GM21447 (cell line): ENCODE data around the gene ZNF560.
"Not testable (repeated sequence)": the region's sequence is repeated elsewhere in the genome, so short reads cannot be mapped to it uniquely, and the experiment has no call there.

Experiments
- ATAC-seq: cut with Tn5 transposase; IDR thresholded peaks from one replicate; pipeline ENCODE4 v1.9.1; 2021; ENCODE audit not compliant: unreplicated experiment

ZNF560 gene

GRCh38 chr19:9498183-9498902 lies at the start of gene ZNF560:
TSS of gene ZNF560 (minus strand) at chr19:9498616. CDS start at chr19:9475313, 23,303 bp downstream.
- ATAC-seq, result no peak

- ATAC-seq, result no peak
Observed at GRCh38 chr19:9547870-9548269, 49.5 kb upstream of the ZNF560 start.

- not testable (repeated sequence) for ATAC-seq
Observed at GRCh38 chr19:9541281-9541680, 42.9 kb upstream of the ZNF560 start.

GRCh38 chr19:9539921-9540320 lies 41.5 kb upstream of the ZNF560 start:
- not testable (repeated sequence) for ATAC-seq

- ATAC-seq, result not testable (repeated sequence)
Observed at GRCh38 chr19:9539201-9539600, 40.8 kb upstream of the ZNF560 start.

GRCh38 chr19:9538183-9539058 lies 40.0 kb upstream of the ZNF560 start, which contains the start of gene ZNF426:
TSS of gene ZNF426 (minus strand) at chr19:9538645. CDS start at chr19:9536232, 2,413 bp downstream.
- peak; percentile 63 for ATAC-seq

- ATAC-seq, result no peak
Observed at GRCh38 chr19:9535934-9536333, 37.5 kb upstream of the ZNF560 start.

- no peak for ATAC-seq
Observed at GRCh38 chr19:9531933-9532332, 33.5 kb upstream of the ZNF560 start.

- no peak for ATAC-seq
Observed at GRCh38 chr19:9528757-9529336, 30.4 kb upstream of the ZNF560 start.

GRCh38 chr19:9523885-9524474 lies 25.6 kb upstream of the ZNF560 start:
- ATAC-seq, result no peak

- no peak for ATAC-seq
Observed at GRCh38 chr19:9507285-9507684, 8.9 kb upstream of the ZNF560 start.

GRCh38 chr19:9500796-9501195 lies 2.4 kb upstream of the ZNF560 start:
- ATAC-seq, result no peak

GRCh38 chr19:9494096-9494495 lies 4.3 kb downstream of the ZNF560 start:
- no peak for ATAC-seq

GRCh38 chr19:9487016-9487415 lies 11.4 kb downstream of the ZNF560 start:
- ATAC-seq, result no peak

- no peak for ATAC-seq
Observed at GRCh38 chr19:9485140-9485539, 13.3 kb downstream of the ZNF560 start.

- ATAC-seq, result no peak
Observed at GRCh38 chr19:9474975-9475374, 23.4 kb downstream of the ZNF560 start.

GRCh38 chr19:9467161-9467560 lies 31.3 kb downstream of the ZNF560 start:
- ATAC-seq, result no peak

- no peak for ATAC-seq
Observed at GRCh38 chr19:9461938-9462337, 36.5 kb downstream of the ZNF560 start.

- ATAC-seq, result no peak
Observed at GRCh38 chr19:9456018-9456689, 42.3 kb downstream of the ZNF560 start.

GRCh38 chr19:9453953-9454352 lies 44.5 kb downstream of the ZNF560 start:
- no peak for ATAC-seq

GRCh38 chr19:9445037-9445436 lies 53.4 kb downstream of the ZNF560 start:
- ATAC-seq, result no peak
